A172 (cell line): ENCODE results near the gene ZC3H18. TPM values are rescaled to one million over a fixed set of nuclear protein-coding genes. Genes with fewer than 3 reads are reported as not detected.

Experiments
- DNase-seq: peaks from one replicate; pipeline ENCODE4 v3.0.0-alpha.2; 2015; ENCODE audit warnings: low spot score
- total RNA-seq: library from RNA; depleted of rRNA; stranded (reverse); fragments of >200 nt; shearing (Covaris generic); gene quantifications from 2 replicates; pipeline ENCODE4 v1.2.3, GENCODE V29; 2014

ZC3H18 gene
- total RNA-seq, 1 experiment from 2014 or later = 17.7 TPM

- no peak for DNase-seq
These were observed 20.4 kb upstream of the ZC3H18 start for GRCh38 chr16:88549671-88550245.

- DNase-seq = no peak
These were observed 19.9 kb upstream of the ZC3H18 start for GRCh38 chr16:88550246-88550661.

GRCh38 chr16:88552166-88552565, 18.0 kb upstream of the ZC3H18 start:
- DNase-seq = no peak

DNA sequence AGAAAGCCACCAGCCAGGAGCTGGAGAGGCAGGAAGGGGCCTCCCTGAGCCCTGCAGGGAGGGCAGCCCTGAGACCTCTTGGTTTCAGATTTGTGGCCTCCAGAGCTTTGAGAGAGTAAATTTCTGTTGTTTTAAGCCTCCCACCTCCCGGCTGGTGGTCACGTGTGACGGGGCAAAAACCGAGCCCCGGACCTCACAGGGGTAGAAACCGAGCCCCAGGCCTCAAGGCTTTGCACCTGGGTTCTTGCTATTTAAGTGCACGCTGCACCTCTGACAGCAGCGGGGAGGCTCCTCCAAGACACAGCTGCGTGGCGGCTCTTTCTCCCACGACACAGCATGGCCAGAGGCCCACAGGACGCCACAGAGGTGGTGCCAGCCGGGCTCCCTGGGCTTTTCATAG, 17.4 kb upstream of the ZC3H18 start:
- DNase-seq = no peak

DNA sequence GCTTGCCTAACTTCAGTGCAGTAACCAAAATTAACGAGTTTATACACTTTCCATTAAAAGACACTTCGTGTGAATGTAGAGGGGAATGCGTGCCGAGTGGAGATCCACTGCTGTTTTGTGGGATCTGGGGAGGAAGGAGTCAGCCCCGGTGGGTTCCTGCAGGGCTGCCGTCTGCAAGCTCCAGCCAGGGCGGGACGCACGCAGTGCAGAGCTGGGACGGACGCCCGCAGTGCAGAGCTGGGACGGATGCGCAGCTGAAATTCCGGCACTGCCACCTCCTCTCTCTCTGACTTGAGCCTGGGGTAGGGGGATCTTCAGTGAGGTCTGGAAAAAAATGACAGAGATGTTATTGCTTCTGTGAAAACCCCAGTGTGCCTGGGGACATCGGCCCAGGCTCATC, 16.5 kb upstream of the ZC3H18 start:
- DNase-seq = no peak

GRCh38 chr16:88554711-88555264, 15.4 kb upstream of the ZC3H18 start:
- no peak for DNase-seq

- DNase-seq = no peak
These were observed 13.8 kb upstream of the ZC3H18 start for GRCh38 chr16:88556294-88556988.

DNA sequence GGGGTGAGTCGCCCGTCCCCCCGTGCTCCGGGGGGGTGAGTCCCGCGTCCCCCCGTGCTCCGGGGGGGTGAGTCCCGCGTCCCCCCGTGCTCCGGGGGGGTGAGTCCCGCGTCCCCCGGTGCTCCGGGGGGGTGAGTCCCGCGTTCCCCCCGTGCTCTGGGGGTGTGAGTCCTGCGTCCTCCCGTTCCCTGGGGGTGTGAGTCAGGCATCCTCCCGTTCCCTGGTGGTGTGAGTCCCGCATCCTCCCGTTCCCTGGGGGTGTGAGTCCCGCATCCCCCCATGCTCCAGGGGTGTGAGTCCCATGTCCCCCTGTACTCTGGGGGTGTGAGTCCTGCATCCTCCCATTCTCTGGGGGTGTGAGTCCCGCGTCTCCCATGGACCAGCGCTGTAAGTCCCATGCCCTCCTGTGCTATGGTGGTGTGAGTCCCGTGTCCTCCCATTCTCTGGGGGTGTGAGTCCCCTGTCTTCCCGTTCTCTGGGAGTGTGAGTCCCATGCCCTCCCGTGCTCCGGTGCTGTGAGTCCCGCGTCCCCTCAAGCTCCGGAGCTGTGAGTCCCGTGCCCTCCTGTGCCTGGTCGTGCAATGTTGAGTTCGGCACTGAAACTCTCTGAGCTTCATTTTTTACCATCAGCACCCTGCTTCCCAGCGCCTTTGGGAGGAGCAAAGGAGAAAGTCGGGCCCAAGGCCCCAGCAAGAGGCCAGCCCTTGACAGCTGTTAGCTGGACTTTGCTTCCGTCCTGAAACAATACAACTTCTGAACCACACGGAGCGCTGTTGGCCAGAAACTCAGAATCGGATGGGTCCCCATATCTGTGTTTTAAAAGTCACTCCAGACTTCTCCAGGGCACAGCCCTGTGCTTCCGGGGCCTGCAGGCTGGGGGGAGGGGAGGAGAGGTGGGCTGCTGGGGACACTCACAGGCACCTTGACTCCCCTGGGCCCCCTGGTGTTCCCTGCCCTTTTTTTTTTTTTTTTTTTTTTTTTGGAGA, 11.5 kb upstream of the ZC3H18 start:
- DNase-seq = peak; percentile 68

DNA sequence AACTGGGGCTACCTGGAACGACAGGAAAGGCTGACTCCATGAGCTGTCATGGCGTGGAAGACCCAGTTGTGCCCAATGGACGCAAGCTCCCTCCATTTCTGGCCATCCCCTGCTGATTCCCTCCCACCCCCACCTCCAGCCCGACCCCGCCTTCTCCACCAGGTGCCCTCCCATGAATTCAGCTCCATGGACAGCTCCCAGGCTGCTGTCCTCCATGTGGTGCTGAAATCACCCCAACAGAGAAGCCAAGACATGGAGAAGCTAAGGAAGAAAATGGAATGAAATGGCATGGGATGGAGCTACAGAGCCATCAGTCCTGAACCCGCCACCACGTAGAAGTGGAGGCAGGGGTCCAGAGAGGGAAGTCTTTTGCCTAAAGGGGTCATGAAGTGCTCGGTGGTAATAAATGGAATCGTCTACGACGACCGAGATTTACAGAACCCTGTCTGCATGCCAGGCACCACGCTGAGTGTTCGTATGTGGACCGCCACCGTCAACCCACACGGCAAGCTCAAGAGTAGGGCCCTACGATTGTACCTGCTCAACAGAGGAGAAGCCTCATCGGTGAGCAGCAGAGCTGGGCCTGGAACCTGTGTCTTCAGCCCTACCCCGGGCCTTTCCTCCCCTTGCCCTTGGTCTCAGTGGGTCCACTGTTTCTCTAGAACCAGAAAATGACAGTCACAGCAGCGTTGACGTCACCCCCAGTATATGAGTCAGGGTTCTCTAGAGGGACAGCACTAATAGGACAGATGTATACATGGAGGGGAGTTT, 9.3 kb upstream of the ZC3H18 start:
- peak; percentile 19 for DNase-seq

GRCh38 chr16:88561485-88562359, 8.5 kb upstream of the ZC3H18 start:
- DNase-seq = peak; percentile 55

GRCh38 chr16:88566158-88566557, 4.0 kb upstream of the ZC3H18 start:
- DNase-seq = no peak

DNA sequence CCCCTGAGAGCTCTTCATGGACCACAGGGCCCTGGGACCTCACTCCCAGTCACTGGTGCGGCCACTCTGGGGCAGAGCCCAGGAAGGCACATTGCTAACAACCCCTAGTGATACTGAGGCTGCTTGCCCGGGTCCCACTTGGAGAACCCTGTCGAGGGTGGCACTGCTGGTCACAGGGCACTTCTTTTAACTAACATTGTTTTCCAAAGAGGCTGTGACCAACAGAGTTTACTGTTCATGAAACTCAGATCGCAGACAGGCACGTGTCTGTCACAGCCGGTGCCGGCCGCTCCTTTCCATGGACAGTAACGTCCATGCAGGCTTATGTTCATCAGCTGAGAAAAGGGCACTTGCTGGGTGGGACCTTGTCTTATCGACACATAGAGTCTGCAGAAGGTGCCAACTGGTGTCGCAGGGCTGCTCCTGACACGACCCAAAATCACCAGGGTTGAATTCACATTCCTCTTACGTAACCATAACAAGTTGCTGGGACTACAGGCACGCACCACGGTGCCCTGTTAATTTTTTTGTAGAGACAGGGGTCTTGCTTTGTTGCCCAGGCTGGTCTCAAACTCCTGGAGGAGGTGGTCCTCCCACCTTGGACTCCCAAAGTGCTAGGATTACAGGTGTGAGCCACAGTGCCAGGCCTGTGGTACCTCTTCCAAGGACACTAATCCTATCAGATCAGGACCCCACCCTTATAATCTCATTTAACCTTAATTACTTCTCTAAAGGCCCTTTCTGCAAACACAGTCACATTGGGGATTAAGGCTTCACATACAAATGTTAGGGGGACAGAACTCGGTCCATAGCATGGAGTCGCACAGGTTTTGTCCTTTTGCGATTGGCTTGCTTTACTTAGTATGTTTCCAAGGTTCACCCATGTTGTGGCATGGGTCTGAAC, 1.2 kb upstream of the ZC3H18 start:
- no peak for DNase-seq

GRCh38 chr16:88569614-88569984, 604 bp upstream of the ZC3H18 start:
- DNase-seq = no peak

GRCh38 chr16:88570691-88571092, 489 bp downstream of the ZC3H18 start:
- DNase-seq = no peak

DNA sequence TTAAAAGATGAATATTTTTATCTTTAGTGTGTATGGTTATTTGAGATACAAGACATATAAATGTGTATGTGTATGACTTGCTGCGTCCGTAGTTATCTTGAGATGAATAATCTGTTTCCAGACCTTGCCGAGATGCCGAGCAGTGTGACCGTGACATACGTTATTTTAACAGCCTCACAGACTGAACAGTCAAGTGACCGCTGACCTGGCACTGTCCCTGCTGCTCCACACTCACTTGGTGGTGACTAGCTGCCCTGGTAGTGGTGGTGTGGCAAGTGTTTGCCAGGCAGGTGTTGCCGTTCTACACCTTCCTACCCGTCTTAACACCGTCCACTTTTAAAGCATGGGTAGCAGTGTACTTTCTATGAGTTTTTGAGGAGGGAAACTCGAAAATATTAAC, 5.0 kb downstream of the ZC3H18 start:
- no peak for DNase-seq

GRCh38 chr16:88576307-88576706, 6.1 kb downstream of the ZC3H18 start:
- DNase-seq = no peak

GRCh38 chr16:88577166-88577565, 7.0 kb downstream of the ZC3H18 start:
- DNase-seq = no peak

- DNase-seq = no peak
These were observed 8.5 kb downstream of the ZC3H18 start for GRCh38 chr16:88578446-88579313.
